Measurements from ENCODE around the gene NELL1.
"Not testable (repeated sequence)": the region's sequence is repeated elsewhere in the genome, so short reads cannot be mapped to it uniquely, and the experiment has no call there.

The NELL1 gene

DNA sequence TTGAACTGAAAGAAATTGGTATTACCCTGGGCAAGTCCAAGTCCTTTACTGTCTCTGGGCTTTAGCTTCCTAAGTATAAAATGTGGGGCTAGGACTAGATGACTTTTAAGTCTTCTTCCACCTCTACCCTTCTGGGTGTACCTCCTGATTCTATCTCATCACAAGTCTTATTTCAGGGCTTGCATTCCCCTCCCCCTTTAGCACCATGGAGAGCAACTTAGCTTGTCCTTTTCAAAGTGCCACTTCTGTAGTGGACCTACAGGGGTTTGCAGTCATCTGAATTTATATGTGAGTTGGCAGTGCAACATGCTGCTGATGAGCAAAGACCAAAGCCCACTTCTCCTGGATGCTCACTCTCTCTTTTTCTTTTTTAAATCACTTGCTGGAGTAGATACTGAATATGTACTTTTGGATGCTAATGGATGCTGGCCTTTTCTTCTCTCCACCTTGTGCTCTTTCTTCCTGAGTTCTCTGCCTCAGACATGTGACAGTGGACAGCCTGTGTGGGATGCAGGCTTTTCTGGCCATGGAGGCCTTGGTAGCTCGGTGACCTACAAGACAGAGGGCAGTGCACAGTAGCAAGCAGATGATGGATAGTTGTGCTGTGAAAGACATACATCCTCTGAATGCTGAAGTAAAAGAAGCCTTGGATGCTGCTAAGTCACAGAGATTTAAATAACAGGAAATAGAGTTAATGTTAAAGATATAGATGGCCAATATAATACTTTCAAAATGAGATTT lies 185.0 kb downstream of the NELL1 start:
- H3K4me3 ChIP-seq (replicated peaks; ENCODE audit: low read depth, low read length), result no peak overlapping the region
- TF ChIP-seq, protein P1, sequence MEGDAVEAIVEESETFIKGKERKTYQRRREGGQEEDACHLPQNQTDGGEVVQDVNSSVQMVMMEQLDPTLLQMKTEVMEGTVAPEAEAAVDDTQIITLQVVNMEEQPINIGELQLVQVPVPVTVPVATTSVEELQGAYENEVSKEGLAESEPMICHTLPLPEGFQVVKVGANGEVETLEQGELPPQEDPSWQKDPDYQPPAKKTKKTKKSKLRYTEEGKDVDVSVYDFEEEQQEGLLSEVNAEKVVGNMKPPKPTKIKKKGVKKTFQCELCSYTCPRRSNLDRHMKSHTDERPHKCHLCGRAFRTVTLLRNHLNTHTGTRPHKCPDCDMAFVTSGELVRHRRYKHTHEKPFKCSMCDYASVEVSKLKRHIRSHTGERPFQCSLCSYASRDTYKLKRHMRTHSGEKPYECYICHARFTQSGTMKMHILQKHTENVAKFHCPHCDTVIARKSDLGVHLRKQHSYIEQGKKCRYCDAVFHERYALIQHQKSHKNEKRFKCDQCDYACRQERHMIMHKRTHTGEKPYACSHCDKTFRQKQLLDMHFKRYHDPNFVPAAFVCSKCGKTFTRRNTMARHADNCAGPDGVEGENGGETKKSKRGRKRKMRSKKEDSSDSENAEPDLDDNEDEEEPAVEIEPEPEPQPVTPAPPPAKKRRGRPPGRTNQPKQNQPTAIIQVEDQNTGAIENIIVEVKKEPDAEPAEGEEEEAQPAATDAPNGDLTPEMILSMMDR (IDR thresholded peaks at IDR 0.05; ENCODE audit: insufficient read depth, low read length, poor library complexity, severe bottlenecking), result no peak
- H3K27me3 ChIP-seq (replicated peaks; ENCODE audit: control insufficient read depth, insufficient read depth, low read length), result no peaks in the 10 kb centered on the region; the same call in 1 of the 2 replicates
- DNase-seq (ENCODE audit: extremely low read depth, insufficient read length), result no peak
- H3K36me3 ChIP-seq (ENCODE audit: control insufficient read depth, insufficient read depth, low read length), result no peaks in the 10 kb centered on the region

DNA sequence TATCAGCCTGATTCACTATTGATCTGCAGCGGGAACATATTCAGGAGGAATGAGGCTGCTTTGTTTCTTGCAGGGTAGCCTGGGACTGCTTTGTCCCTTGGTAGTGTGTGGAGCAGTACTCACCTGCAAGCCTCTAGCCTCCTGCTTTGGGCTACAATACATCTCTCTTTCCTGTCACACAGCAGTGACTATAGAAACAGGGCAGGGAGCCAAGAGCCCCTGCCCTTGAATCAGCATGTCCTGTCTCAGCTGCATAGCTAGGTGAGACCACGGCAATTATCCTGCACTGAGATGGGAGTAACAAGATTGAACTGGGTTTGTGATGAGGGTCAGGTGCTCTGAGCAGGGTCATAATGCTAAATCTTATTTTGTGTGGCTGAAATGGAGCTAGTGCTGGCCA lies 191.9 kb downstream of the NELL1 start:
- no peak for DNase-seq (ENCODE audit: extremely low read depth, insufficient read length)
- Histone ChIP-seq H3K4me3 (replicated peaks; ENCODE audit: low read depth, low read length) (no peak overlapping the region), H3K27me3 (replicated peaks; ENCODE audit: control insufficient read depth, insufficient read depth, low read length) (no peaks in the 10 kb centered on the region), H3K36me3 (ENCODE audit: control insufficient read depth, insufficient read depth, low read length) (no peaks in the 10 kb centered on the region)
- TF ChIP-seq, protein P1 (IDR thresholded peaks at IDR 0.05; ENCODE audit: insufficient read depth, low read length, poor library complexity, severe bottlenecking), result no peak

GRCh38 chr11:20862263-20862662 lies 192.9 kb downstream of the NELL1 start:
- not testable (repeated sequence) for H3K27me3 ChIP-seq (replicated peaks; ENCODE audit: control insufficient read depth, insufficient read depth, low read length); DNase-seq (ENCODE audit: extremely low read depth, insufficient read length); H3K36me3 ChIP-seq (ENCODE audit: control insufficient read depth, insufficient read depth, low read length); H3K4me3 ChIP-seq (replicated peaks; ENCODE audit: low read depth, low read length)

- TF ChIP-seq, protein P1 (IDR thresholded peaks at IDR 0.05; ENCODE audit: insufficient read depth, low read length, poor library complexity, severe bottlenecking), result no peak
- H3K4me3 ChIP-seq (replicated peaks; ENCODE audit: low read depth, low read length), result no peak overlapping the region
- H3K27me3 ChIP-seq (replicated peaks; ENCODE audit: control insufficient read depth, insufficient read depth, low read length), result no peaks in the 10 kb centered on the region
- no peaks in the 10 kb centered on the region for H3K36me3 ChIP-seq (ENCODE audit: control insufficient read depth, insufficient read depth, low read length)
- DNase-seq (ENCODE audit: extremely low read depth, insufficient read length), result no peak
Measured at GRCh38 chr11:20864628-20865027, 195.2 kb downstream of the NELL1 start.

GRCh38 chr11:20865161-20865560 lies 195.8 kb downstream of the NELL1 start:
- TF ChIP-seq, protein P1 (IDR thresholded peaks at IDR 0.05; ENCODE audit: insufficient read depth, low read length, poor library complexity, severe bottlenecking), result no peak
- no peak for DNase-seq (ENCODE audit: extremely low read depth, insufficient read length)
- no peaks in the 10 kb centered on the region for H3K36me3 ChIP-seq (ENCODE audit: control insufficient read depth, insufficient read depth, low read length)
- H3K27me3 ChIP-seq (replicated peaks; ENCODE audit: control insufficient read depth, insufficient read depth, low read length), result no peaks in the 10 kb centered on the region
- H3K4me3 ChIP-seq (replicated peaks; ENCODE audit: low read depth, low read length), result no peak overlapping the region

- no peaks in the 10 kb centered on the region for H3K27me3 ChIP-seq (replicated peaks; ENCODE audit: control insufficient read depth, insufficient read depth, low read length)
- H3K4me3 ChIP-seq (replicated peaks; ENCODE audit: low read depth, low read length), result no peak overlapping the region
- no peak for DNase-seq (ENCODE audit: extremely low read depth, insufficient read length)
- TF ChIP-seq, protein P1 (IDR thresholded peaks at IDR 0.05; ENCODE audit: insufficient read depth, low read length, poor library complexity, severe bottlenecking), result no peak
- H3K36me3 ChIP-seq (ENCODE audit: control insufficient read depth, insufficient read depth, low read length), result no peaks in the 10 kb centered on the region
Measured at GRCh38 chr11:20869123-20869522, 199.7 kb downstream of the NELL1 start.

All from GM06990 (cell line).